B cell (primary cell): ENCODE measurements around the gene DCHS1.

ENCODE experiments used
- EZH2 ChIP-seq: IDR thresholded peaks from 2 replicates; pipeline ENCODE4 v1.6.1; 2012; ENCODE audit warnings: borderline replicate concordance, low read depth, mild to moderate bottlenecking, moderate library complexity, low read length; ENCODE audit not compliant: insufficient read depth, poor library complexity, severe bottlenecking
- TF ChIP-seq, protein P1 (sequence below): fragments of 200-600 bp; IDR thresholded peaks from one replicate; pipeline ENCODE4 v1.8.0; 2022; ENCODE audit warnings: antibody characterized with exemption, mild to moderate bottlenecking

DNA sequence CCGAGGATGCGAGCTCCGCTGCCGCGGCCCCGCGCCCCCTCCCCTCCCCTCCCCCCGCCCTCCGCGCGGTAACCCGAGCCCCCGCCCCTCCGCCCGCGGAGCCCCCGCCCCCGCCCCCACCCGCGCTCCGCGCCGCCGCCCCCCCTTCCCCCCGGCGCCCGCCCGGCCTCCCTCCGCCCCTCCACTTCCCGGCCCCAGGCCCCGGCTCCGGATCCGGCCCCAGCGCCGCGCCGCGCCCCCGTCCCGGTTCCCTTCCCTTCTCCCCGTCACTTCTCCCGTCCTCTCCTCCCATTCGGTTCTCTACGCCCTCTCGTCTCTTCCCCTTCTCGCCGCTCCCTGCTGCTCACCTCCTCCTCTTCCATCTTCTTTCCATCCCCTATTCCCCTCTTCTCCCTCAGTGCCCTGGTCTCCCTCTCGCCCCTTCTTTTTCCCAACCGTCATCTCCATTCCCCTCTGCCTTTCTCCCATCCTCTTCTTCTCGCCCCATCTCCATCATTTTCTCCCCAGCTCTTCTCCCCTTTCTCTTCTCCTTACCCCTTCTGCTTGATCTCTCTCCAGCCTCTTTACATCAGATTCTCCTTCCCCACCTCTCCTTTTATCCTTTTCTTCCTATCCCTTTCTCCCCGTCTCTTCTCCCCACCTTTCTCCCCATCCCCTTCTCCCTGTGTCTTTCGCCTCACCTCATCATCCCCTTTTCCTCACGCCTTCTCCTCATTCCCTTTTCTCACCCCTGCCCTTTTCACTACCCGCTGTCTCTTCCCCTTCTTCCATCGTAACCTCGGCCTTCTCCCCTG lies at the start of gene DCHS1:
- TF ChIP-seq EZH2 = peak; percentile 42
- TF ChIP-seq, protein P1, sequence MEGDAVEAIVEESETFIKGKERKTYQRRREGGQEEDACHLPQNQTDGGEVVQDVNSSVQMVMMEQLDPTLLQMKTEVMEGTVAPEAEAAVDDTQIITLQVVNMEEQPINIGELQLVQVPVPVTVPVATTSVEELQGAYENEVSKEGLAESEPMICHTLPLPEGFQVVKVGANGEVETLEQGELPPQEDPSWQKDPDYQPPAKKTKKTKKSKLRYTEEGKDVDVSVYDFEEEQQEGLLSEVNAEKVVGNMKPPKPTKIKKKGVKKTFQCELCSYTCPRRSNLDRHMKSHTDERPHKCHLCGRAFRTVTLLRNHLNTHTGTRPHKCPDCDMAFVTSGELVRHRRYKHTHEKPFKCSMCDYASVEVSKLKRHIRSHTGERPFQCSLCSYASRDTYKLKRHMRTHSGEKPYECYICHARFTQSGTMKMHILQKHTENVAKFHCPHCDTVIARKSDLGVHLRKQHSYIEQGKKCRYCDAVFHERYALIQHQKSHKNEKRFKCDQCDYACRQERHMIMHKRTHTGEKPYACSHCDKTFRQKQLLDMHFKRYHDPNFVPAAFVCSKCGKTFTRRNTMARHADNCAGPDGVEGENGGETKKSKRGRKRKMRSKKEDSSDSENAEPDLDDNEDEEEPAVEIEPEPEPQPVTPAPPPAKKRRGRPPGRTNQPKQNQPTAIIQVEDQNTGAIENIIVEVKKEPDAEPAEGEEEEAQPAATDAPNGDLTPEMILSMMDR = no peak
